ENCODE measurements around the gene SRSF3. TPM values are rescaled to one million over a fixed set of nuclear protein-coding genes. Genes with fewer than 3 reads are reported as not detected.

The SRSF3 gene
- total RNA-seq, 1 donor from 2014 or later: 209 TPM

DNA sequence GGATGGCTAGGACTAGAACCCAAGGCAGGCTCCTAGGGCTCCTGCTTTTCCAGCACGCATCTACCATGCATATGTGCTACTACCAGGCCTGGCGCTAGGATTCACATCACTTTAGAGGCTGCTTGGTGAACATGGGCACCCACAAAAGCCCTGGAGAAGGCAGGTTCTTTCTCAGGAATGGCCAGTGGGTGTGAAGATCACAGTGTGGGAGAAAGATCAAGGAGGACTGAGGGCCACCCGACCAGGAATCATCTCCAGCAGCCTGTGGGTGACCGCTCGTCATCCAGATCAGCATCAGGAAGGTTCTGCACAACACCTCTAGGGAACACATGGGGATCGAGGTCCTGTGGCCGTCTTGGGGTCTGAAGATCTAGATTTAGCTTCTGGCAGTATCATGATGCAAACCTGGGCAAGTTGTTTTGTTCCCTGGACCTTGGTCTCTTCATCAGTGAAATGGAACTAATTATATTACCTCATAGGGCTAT is 27.3 kb downstream of the SRSF3 start:
- no peaks in the 10 kb centered on the region for H3K27me3 Mint-ChIP-seq (ENCODE audit: unreplicated experiment)
- peaks cover 23% of the 10 kb centered on the region for H3K4me1 Mint-ChIP-seq (ENCODE audit: unreplicated experiment)
- H3K9me3 Mint-ChIP-seq (ENCODE audit: unreplicated experiment): no peaks in the 10 kb centered on the region
- H3K36me3 Mint-ChIP-seq (ENCODE audit: unreplicated experiment): no peaks in the 10 kb centered on the region
- H3K27ac Mint-ChIP-seq (ENCODE audit: unreplicated experiment): no peak overlapping the region
- no peak for DNase-seq (ENCODE audit: extremely low spot score, unreplicated experiment)
- TF ChIP-seq, protein P1, sequence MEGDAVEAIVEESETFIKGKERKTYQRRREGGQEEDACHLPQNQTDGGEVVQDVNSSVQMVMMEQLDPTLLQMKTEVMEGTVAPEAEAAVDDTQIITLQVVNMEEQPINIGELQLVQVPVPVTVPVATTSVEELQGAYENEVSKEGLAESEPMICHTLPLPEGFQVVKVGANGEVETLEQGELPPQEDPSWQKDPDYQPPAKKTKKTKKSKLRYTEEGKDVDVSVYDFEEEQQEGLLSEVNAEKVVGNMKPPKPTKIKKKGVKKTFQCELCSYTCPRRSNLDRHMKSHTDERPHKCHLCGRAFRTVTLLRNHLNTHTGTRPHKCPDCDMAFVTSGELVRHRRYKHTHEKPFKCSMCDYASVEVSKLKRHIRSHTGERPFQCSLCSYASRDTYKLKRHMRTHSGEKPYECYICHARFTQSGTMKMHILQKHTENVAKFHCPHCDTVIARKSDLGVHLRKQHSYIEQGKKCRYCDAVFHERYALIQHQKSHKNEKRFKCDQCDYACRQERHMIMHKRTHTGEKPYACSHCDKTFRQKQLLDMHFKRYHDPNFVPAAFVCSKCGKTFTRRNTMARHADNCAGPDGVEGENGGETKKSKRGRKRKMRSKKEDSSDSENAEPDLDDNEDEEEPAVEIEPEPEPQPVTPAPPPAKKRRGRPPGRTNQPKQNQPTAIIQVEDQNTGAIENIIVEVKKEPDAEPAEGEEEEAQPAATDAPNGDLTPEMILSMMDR (IDR thresholded peaks at IDR 0.05): no peak
- no peak overlapping the region for H3K4me3 Mint-ChIP-seq (ENCODE audit: unreplicated experiment)

DNA sequence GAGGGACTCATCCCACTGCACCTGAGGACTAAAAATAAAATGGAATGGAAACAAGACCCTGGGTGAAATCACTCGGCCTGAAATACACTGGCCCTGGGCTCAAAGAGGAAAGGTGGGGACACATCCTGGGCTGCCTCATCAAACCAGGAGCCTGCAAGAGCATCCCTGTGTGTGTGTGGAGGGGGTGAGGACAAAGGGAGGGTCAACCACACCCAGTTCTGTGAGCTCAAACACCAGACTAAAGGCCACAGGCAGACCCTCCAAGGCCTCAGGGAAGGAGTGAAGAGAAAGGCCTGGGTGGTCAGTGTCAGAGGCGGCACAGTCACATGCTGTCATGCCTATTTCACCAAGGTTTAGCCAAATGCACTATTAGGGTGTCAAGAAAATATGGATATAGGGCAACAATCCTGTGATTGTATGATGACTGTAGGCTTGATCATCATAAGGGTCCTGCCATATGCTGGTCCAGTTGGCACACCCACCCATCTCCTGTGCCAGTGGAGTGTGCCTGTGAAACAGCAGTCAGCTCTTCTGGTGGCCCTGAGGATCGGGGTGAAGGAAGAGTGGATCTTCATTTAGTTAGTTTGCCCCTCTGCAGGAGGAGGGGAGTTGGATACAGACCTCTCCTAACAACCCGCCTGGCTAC is 28.9 kb downstream of the SRSF3 start:
- Mint-ChIP-seq H3K27ac (ENCODE audit: unreplicated experiment) (no peak overlapping the region), H3K36me3 (ENCODE audit: unreplicated experiment) (no peaks in the 10 kb centered on the region), H3K27me3 (ENCODE audit: unreplicated experiment) (no peaks in the 10 kb centered on the region), H3K9me3 (ENCODE audit: unreplicated experiment) (no peaks in the 10 kb centered on the region), H3K4me1 (ENCODE audit: unreplicated experiment) (peaks cover 32% of the 10 kb centered on the region), H3K4me3 (ENCODE audit: unreplicated experiment) (no peak overlapping the region)
- DNase-seq (ENCODE audit: extremely low spot score, unreplicated experiment): no peak
- TF ChIP-seq, protein P1 (IDR thresholded peaks at IDR 0.05): no peak

DNA sequence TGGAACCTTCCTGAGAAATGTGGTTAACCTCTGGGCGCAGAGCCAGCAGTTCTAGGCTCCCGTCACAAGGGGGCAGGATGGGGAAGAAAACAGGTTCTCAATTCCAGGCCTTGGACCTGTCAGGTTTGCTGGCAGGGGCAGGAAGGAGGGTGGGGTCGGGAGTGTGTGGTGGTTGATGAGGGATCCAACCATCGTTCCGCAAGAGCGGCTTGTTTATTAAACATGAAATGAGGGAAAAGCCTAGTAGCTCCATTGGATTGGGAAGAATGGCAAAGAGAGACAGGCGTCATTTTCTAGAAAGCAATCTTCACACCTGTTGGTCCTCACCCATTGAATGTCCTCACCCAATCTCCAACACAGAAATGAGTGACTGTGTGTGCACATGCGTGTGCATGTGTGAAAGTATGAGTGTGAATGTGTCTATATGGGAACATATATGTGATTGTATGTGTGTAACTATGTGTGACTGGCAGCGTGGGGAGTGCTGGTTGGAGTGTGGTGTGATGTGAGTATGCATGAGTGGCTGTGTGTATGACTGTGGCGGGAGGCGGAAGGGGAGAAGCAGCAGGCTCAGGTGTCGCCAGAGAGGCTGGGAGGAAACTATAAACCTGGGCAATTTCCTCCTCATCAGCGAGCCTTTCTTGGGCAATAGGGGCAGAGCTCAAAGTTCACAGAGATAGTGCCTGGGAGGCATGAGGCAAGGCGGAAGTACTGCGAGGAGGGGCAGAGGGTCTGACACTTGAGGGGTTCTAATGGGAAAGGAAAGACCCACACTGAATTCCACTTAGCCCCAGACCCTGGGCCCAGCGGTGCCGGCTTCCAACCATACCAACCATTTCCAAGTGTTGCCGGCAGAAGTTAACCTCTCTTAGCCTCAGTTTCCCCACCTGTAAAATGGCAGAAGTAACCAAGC is 29.6 kb downstream of the SRSF3 start:
- no peaks in the 10 kb centered on the region for H3K9me3 Mint-ChIP-seq (ENCODE audit: unreplicated experiment)

DNA sequence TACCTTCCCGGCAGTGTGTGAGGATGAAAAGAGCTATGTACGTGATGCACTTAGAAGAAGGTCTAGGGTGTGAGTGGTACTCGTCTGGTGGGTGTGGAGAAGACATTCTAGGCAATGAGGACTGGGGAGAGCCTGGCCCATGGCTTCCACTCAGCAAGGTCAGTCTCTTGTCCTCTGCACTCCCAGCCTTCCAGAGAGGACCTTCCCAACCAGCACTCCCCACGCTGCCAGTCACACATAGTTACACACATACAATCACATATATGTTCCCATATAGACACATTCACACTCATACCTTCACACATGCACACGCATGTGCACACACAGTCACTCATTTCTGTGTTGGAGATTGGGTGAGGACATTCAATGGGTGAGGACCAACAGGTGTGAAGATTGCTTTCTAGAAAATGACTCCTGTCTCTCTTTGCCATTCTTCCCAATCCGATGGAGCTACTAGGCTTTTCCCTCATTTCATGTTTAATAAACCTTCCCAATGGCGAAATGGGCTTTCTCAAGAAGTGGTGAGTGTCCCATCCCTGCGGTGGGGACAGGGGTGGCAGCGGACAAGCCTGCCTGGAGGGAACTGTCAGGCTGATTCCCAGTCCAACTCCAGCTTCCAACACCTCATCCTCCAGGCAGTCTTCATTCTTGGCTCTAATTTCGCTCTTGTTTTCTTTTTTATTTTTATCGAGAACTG is 30.4 kb downstream of the SRSF3 start:
- TF ChIP-seq, protein P1 (IDR thresholded peaks at IDR 0.05): no peak
- DNase-seq (ENCODE audit: extremely low spot score, unreplicated experiment): no peak
- Mint-ChIP-seq H3K9me3 (ENCODE audit: unreplicated experiment) (no peaks in the 10 kb centered on the region), H3K4me3 (ENCODE audit: unreplicated experiment) (peak overlapping the region; percentile 0), H3K4me1 (ENCODE audit: unreplicated experiment) (peaks cover 33% of the 10 kb centered on the region), H3K27ac (ENCODE audit: unreplicated experiment) (peak overlapping the region; percentile 68), H3K36me3 (ENCODE audit: unreplicated experiment) (no peaks in the 10 kb centered on the region), H3K27me3 (ENCODE audit: unreplicated experiment) (no peaks in the 10 kb centered on the region)

More for the DNA sequence above, 29.6 kb downstream of the SRSF3 start:
- Mint-ChIP-seq H3K4me3 (ENCODE audit: unreplicated experiment) (no peak overlapping the region), H3K27ac (ENCODE audit: unreplicated experiment) (no peak overlapping the region), H3K4me1 (ENCODE audit: unreplicated experiment) (peaks cover 33% of the 10 kb centered on the region), H3K36me3 (ENCODE audit: unreplicated experiment) (no peaks in the 10 kb centered on the region), H3K27me3 (ENCODE audit: unreplicated experiment) (no peaks in the 10 kb centered on the region)
- TF ChIP-seq, protein P1 (IDR thresholded peaks at IDR 0.05): peak; percentile 91
- peak; percentile 92 for DNase-seq (ENCODE audit: extremely low spot score, unreplicated experiment)

All from osteocyte (in vitro differentiated cells).